Small intestine (tissue), 7 donors: ENCODE measurements around the gene ITGB8. TPM values are rescaled to one million over a fixed set of nuclear protein-coding genes. Genes with fewer than 3 reads are reported as not detected.

Experiments used
- DNase-seq, 2 donors: peaks; one replicate each; pipeline versions ENCODE4 v3.0.0 to v3.0.0-alpha.2; 2013
- FAIRE-seq: peaks from 2 replicates; lab custom pipeline; 2012; peaks lifted over from hg19 to GRCh38; lab: Jason Lieb, UNC
- H3K27ac ChIP-seq, 3 donors: one replicate each; pipeline ENCODE4 v1.5.1; 2013; ENCODE audit warnings: low read length in 2 of 3, mild to moderate bottlenecking in 2 of 3, control low read depth in 1 of 3, inconsistent platforms in 1 of 3, low read depth in 1 of 3, moderate library complexity in 1 of 3
- H3K27me3 ChIP-seq, 3 donors: one replicate each; pipeline ENCODE4 v1.6.1; 2013; ENCODE audit warnings: low read length in 3 of 3, inconsistent platforms in 1 of 3; ENCODE audit not compliant: control insufficient read depth in 3 of 3, insufficient read depth in 3 of 3
- H3K36me3 ChIP-seq, 3 donors: one replicate each; pipeline ENCODE4 v1.6.1; 2013; ENCODE audit warnings: low read length in 3 of 3, inconsistent platforms in 1 of 3, low read depth in 1 of 3, mild to moderate bottlenecking in 1 of 3, moderate library complexity in 1 of 3; ENCODE audit not compliant: control insufficient read depth in 3 of 3, insufficient read depth in 2 of 3
- H3K4me1 ChIP-seq, 3 donors: one replicate each; pipeline ENCODE4 v1.6.1; 2013; ENCODE audit warnings: low read length in 2 of 3, inconsistent platforms in 1 of 3, low read depth in 1 of 3, mild to moderate bottlenecking in 1 of 3, moderate library complexity in 1 of 3; ENCODE audit not compliant: control insufficient read depth in 3 of 3, insufficient read depth in 2 of 3
- H3K4me3 ChIP-seq, 3 donors: one replicate each; pipeline ENCODE4 v1.5.1; 2013; ENCODE audit warnings: low read length in 3 of 3, control low read depth in 1 of 3, inconsistent platforms in 1 of 3, low read depth in 1 of 3, mild to moderate bottlenecking in 1 of 3, moderate library complexity in 1 of 3
- H3K9me3 ChIP-seq, 2 donors: one replicate each; pipeline ENCODE4 v1.6.1; 2013; ENCODE audit warnings: low read depth in 1 of 2, low read length in 1 of 2; ENCODE audit not compliant: control insufficient read depth in 2 of 2, insufficient read depth in 1 of 2
- WGBS, 3 donors: extraction: QIAGEN DNeasy Blood & Tissue Kit; methylation state at CpG; one replicate each; pipeline ENCODE4 v1.1.7; 2013; 5-methylcytosine and 5-hydroxymethylcytosine counted together
- polyA plus RNA-seq, 4 donors: library from polyadenylated mRNA; stranded (reverse) in 3 of 4; unstranded in 1 of 4; fragments of 200-250 nt in 3 of 4; fragments of 120-200 nt in 1 of 4; gene quantifications; one replicate each; pipeline versions ENCODE4 v1.2.1 to v1.2.3, GENCODE V29; 2013
- donor health status: healthy with polysubstance abuse.
- donor health status: control.
- donor health status: control.
- donor health status: Bipolar disorder and iron deficiency.
- donor health status: healthy.

Gene ITGB8
- polyA plus RNA-seq, 4 donors, result 0.45 to 37.7 (median 1.9) TPM

- DNase-seq (no peak), FAIRE-seq (no peak)
- H3K27ac ChIP-seq, result no peak overlapping the region
- no peaks in the 10 kb centered on the region for H3K36me3 ChIP-seq
- H3K9me3 ChIP-seq, result no peaks in the 10 kb centered on the region
- H3K4me1 ChIP-seq, result no peaks in the 10 kb centered on the region
- H3K4me3 ChIP-seq, result no peak overlapping the region
- H3K27me3 ChIP-seq, result no peaks in the 10 kb centered on the region
- 77 to 88% (median 82%) methylated on average over 1 of the region's 1 CpG for WGBS, 3 donors
Measured at GRCh38 chr7:20464891-20465290, 134.2 kb downstream of the ITGB8 start.

Other genes starting within 250 kb of the ITGB8 start
- gene MACC1, start 113.5 kb upstream of the ITGB8 start, polyA plus RNA-seq, result 10 to 100 TPM in 1 of 4 donors, 1 to 10 TPM in 3; 3.5 to 75.0 (median 7.3) TPM